ENCODE results near the gene PAK1IP1.
A peak's percentile ranks its signal among the peaks of the same experiment; 100 is the strongest.
"Not testable (repeated sequence)": the region's sequence is repeated elsewhere in the genome, so short reads cannot be mapped to it uniquely, and the experiment has no call there.

Gene PAK1IP1

GRCh38 chr6:10692965-10693538 lies 1.7 kb upstream of the PAK1IP1 start:
- no peak for DNase-seq

GRCh38 chr6:10695086-10695657 lies 400 bp downstream of the PAK1IP1 start:
- DNase-seq: no peak

GRCh38 chr6:10696655-10697054 lies 1.9 kb downstream of the PAK1IP1 start:
- no peak for DNase-seq

GRCh38 chr6:10713962-10714361 lies 19.2 kb downstream of the PAK1IP1 start:
- DNase-seq: no peak

GRCh38 chr6:10719296-10719963 lies 24.7 kb downstream of the PAK1IP1 start:
- peak in 1 of 2 experiments; percentile 11 for DNase-seq

GRCh38 chr6:10719964-10720264 lies 25.1 kb downstream of the PAK1IP1 start:
- no peak for DNase-seq

GRCh38 chr6:10720265-10720959 lies 25.6 kb downstream of the PAK1IP1 start:
- DNase-seq: peak; percentile 26 to 29

- peak; percentile 7 to 14 for DNase-seq
These were observed 26.4 kb downstream of the PAK1IP1 start for GRCh38 chr6:10720960-10721849.

- DNase-seq: no peak
These were observed 27.2 kb downstream of the PAK1IP1 start for GRCh38 chr6:10721850-10722569.

- no peak for DNase-seq
These were observed 27.7 kb downstream of the PAK1IP1 start for GRCh38 chr6:10722570-10722819.

- peak; percentile 68 to 70 for DNase-seq
These were observed 28.2 kb downstream of the PAK1IP1 start, which contains the start of gene TMEM14C for GRCh38 chr6:10722820-10723566. TMEM14C (plus strand) TSS chr6:10723070; CDS start chr6:10724614, 1,544 bp downstream.

GRCh38 chr6:10723567-10723881 lies 28.8 kb downstream of the PAK1IP1 start:
- no peak for DNase-seq

GRCh38 chr6:10725044-10725443 lies 30.3 kb downstream of the PAK1IP1 start:
- no peak for DNase-seq

GRCh38 chr6:10725716-10726115 lies 30.9 kb downstream of the PAK1IP1 start:
- DNase-seq: no peak

- DNase-seq: no peak
These were observed 35.5 kb downstream of the PAK1IP1 start for GRCh38 chr6:10730254-10730653.

- DNase-seq: no peak
These were observed 38.5 kb downstream of the PAK1IP1 start for GRCh38 chr6:10733151-10733715.

- DNase-seq: no peak
These were observed 39.1 kb downstream of the PAK1IP1 start for GRCh38 chr6:10733863-10734262.

GRCh38 chr6:10736731-10737130 lies 42.0 kb downstream of the PAK1IP1 start:
- no peak for DNase-seq

GRCh38 chr6:10740061-10740460 lies 45.3 kb downstream of the PAK1IP1 start:
- DNase-seq: no peak

- not testable (repeated sequence) for DNase-seq
These were observed 46.9 kb downstream of the PAK1IP1 start for GRCh38 chr6:10741643-10742042.

- no peak for DNase-seq
These were observed 47.5 kb downstream of the PAK1IP1 start for GRCh38 chr6:10742251-10742650.

GRCh38 chr6:10743515-10743914 lies 48.7 kb downstream of the PAK1IP1 start:
- no peak for DNase-seq

All from activated CD4-positive, alpha-beta T cell treated with anti-CD3 and anti-CD28 coated beads, Interleukin-2, amount 50 U/mL, for 4 hours (primary cell).